Astrocyte (in vitro differentiated cells and primary cell): ENCODE measurements around the gene RPL5. TPM values are rescaled to one million over a fixed set of nuclear protein-coding genes. Genes with fewer than 3 reads are reported as not detected.
A peak's percentile ranks its signal among the peaks of the same experiment; 100 is the strongest.

Experiments
- DNase-seq: peaks from one replicate; pipeline ENCODE4 v3.0.0-alpha.2; 2010; ENCODE audit warnings: low read depth
- FAIRE-seq: peaks from 2 replicates; lab custom pipeline; 2011; peaks lifted over from hg19 to GRCh38; lab: Jason Lieb, UNC
- H2AFZ ChIP-seq: 2 replicates; pipeline ENCODE4 v1.6.0; 2012; ENCODE audit warnings: low read depth, low read length, inconsistent platforms
- H3K27ac ChIP-seq: 2 replicates; pipeline ENCODE4 v1.5.1; 2011; ENCODE audit warnings: low read depth, low read length, inconsistent platforms
- H3K27me3 ChIP-seq: 2 replicates; pipeline ENCODE4 v1.6.0; 2011; ENCODE audit warnings: low read length, inconsistent platforms; ENCODE audit not compliant: insufficient read depth
- H3K36me3 ChIP-seq: 2 replicates; pipeline ENCODE4 v1.5.1; 2011; ENCODE audit warnings: low read length, inconsistent platforms; ENCODE audit not compliant: insufficient read depth
- H3K4me1 ChIP-seq: 2 replicates; pipeline ENCODE4 v1.5.1; 2011; ENCODE audit warnings: low read length, inconsistent platforms; ENCODE audit not compliant: insufficient read depth
- H3K4me2 ChIP-seq: 2 replicates; pipeline ENCODE4 v1.6.0; 2012; ENCODE audit warnings: low read length, inconsistent platforms
- H3K4me3 ChIP-seq: 2 replicates; pipeline ENCODE4 v1.5.1; 2011; ENCODE audit warnings: low read depth, mild to moderate bottlenecking, low read length, inconsistent platforms; ENCODE audit not compliant: insufficient read depth
- H3K79me2 ChIP-seq: 2 replicates; pipeline ENCODE4 v1.6.0; 2012; ENCODE audit warnings: mild to moderate bottlenecking, low read length, inconsistent platforms; ENCODE audit not compliant: insufficient read depth
- H3K9ac ChIP-seq: 2 replicates; pipeline ENCODE4 v1.6.0; 2012; ENCODE audit warnings: mild to moderate bottlenecking, low read length, inconsistent platforms
- H3K9me3 ChIP-seq: 2 replicates; pipeline ENCODE4 v1.5.1; 2012; ENCODE audit warnings: low read depth, mild to moderate bottlenecking, low read length, inconsistent platforms; ENCODE audit not compliant: insufficient read depth
- H4K20me1 ChIP-seq: 2 replicates; pipeline ENCODE4 v1.6.0; 2012; ENCODE audit warnings: low read length, inconsistent platforms; ENCODE audit not compliant: insufficient read depth
- H3K27ac Mint-ChIP-seq: one replicate; pipeline ENCODE4 v1.8.0; 2021; ENCODE audit warnings: mild to moderate bottlenecking, mixed read lengths; ENCODE audit not compliant: unreplicated experiment
- H3K27me3 Mint-ChIP-seq: one replicate; pipeline ENCODE4 v1.8.0; 2021; ENCODE audit warnings: low read depth, mixed read lengths; ENCODE audit not compliant: unreplicated experiment
- H3K36me3 Mint-ChIP-seq: one replicate; pipeline ENCODE4 v1.8.0; 2021; ENCODE audit warnings: low read depth, mixed read lengths; ENCODE audit not compliant: unreplicated experiment
- H3K4me1 Mint-ChIP-seq: one replicate; pipeline ENCODE4 v1.8.0; 2021; ENCODE audit warnings: low read depth, mixed read lengths; ENCODE audit not compliant: unreplicated experiment
- H3K4me3 Mint-ChIP-seq: one replicate; pipeline ENCODE4 v1.8.0; 2021; ENCODE audit warnings: mild to moderate bottlenecking, moderate library complexity, mixed read lengths; ENCODE audit not compliant: unreplicated experiment
- H3K9me3 Mint-ChIP-seq: one replicate; pipeline ENCODE4 v1.8.0; 2021; ENCODE audit warnings: mild to moderate bottlenecking, mixed read lengths; ENCODE audit not compliant: unreplicated experiment
- CTCF ChIP-seq: IDR thresholded peaks from 2 replicates; pipeline ENCODE4 v1.5.1; 2011; ENCODE audit warnings: low read depth, mild to moderate bottlenecking, inconsistent platforms, low read length, moderate library complexity; ENCODE audit not compliant: insufficient read depth
- EZH2 ChIP-seq: IDR thresholded peaks from 2 replicates; pipeline ENCODE4 v1.6.1; 2012; ENCODE audit warnings: mild to moderate bottlenecking, low read length, inconsistent platforms; ENCODE audit not compliant: insufficient read depth
- total RNA-seq: library from RNA; stranded (reverse); gene quantifications from 2 replicates; pipeline ENCODE4 v1.2.1, GENCODE V29; 2021

The RPL5 gene
- total RNA-seq, 1 donor from 2014 or later = 846 TPM

GRCh38 chr1:92790081-92790480 is 41.8 kb upstream of the RPL5 start:
- DNase-seq (no peak), FAIRE-seq (no peak)
- no peaks in the 10 kb centered on the region for H3K27me3 ChIP-seq
- H3K4me1 Mint-ChIP-seq = no peaks in the 10 kb centered on the region
- H3K9ac ChIP-seq = no peak overlapping the region
- no peaks in the 10 kb centered on the region for H3K36me3 ChIP-seq
- H3K79me2 ChIP-seq = no peaks in the 10 kb centered on the region
- no peak overlapping the region for H3K27ac Mint-ChIP-seq
- no peak overlapping the region for H3K4me2 ChIP-seq
- no peak overlapping the region for H3K4me3 Mint-ChIP-seq
- H4K20me1 ChIP-seq = no peaks in the 10 kb centered on the region
- TF ChIP-seq EZH2 = no peak
- no peak for TF ChIP-seq CTCF
- no peaks in the 10 kb centered on the region for H3K36me3 Mint-ChIP-seq
- no peaks in the 10 kb centered on the region for H3K27me3 Mint-ChIP-seq
- H3K4me1 ChIP-seq = peaks cover 3% of the 10 kb centered on the region
- H3K9me3 Mint-ChIP-seq = no peaks in the 10 kb centered on the region
- no peak overlapping the region for H3K27ac ChIP-seq
- no peak overlapping the region for H3K4me3 ChIP-seq
- no peaks in the 10 kb centered on the region for H3K9me3 ChIP-seq
- no peak overlapping the region for H2AFZ ChIP-seq

- FAIRE-seq (no peak), DNase-seq (no peak)
- TF ChIP-seq EZH2 (no peak), CTCF (no peak)
- Mint-ChIP-seq H3K27ac (no peak overlapping the region), H3K4me1 (no peaks in the 10 kb centered on the region), H3K9me3 (no peaks in the 10 kb centered on the region), H3K36me3 (no peaks in the 10 kb centered on the region), H3K4me3 (no peak overlapping the region), H3K27me3 (no peaks in the 10 kb centered on the region)
- no peaks in the 10 kb centered on the region for H3K9me3 ChIP-seq
- H3K27ac ChIP-seq = no peak overlapping the region
- no peak overlapping the region for H2AFZ ChIP-seq
- no peaks in the 10 kb centered on the region for H3K27me3 ChIP-seq
- H3K4me1 ChIP-seq = peaks cover 3% of the 10 kb centered on the region
- H4K20me1 ChIP-seq = no peaks in the 10 kb centered on the region
- no peaks in the 10 kb centered on the region for H3K36me3 ChIP-seq
- no peak overlapping the region for H3K4me2 ChIP-seq
- H3K4me3 ChIP-seq = no peak overlapping the region
- H3K9ac ChIP-seq = no peak overlapping the region
- no peaks in the 10 kb centered on the region for H3K79me2 ChIP-seq
Observed at GRCh38 chr1:92790867-92791266, 41.0 kb upstream of the RPL5 start.

- Mint-ChIP-seq H3K36me3 (no peaks in the 10 kb centered on the region), H3K4me1 (no peaks in the 10 kb centered on the region), H3K9me3 (no peaks in the 10 kb centered on the region), H3K27ac (no peak overlapping the region), H3K27me3 (no peaks in the 10 kb centered on the region), H3K4me3 (peak overlapping the region; percentile 15)
- no peaks in the 10 kb centered on the region for H4K20me1 ChIP-seq
- H3K9me3 ChIP-seq = no peaks in the 10 kb centered on the region
- FAIRE-seq (no peak), DNase-seq (no peak)
- TF ChIP-seq EZH2 (no peak), CTCF (no peak)
- H3K4me3 ChIP-seq = no peak overlapping the region
- no peak overlapping the region for H3K4me2 ChIP-seq
- no peaks in the 10 kb centered on the region for H3K27me3 ChIP-seq
- no peaks in the 10 kb centered on the region for H3K36me3 ChIP-seq
- no peak overlapping the region for H3K27ac ChIP-seq
- no peak overlapping the region for H2AFZ ChIP-seq
- H3K9ac ChIP-seq = no peak overlapping the region
- H3K4me1 ChIP-seq = peaks cover 3% of the 10 kb centered on the region
- H3K79me2 ChIP-seq = no peaks in the 10 kb centered on the region
Observed at GRCh38 chr1:92791487-92792066, 40.3 kb upstream of the RPL5 start.
